ENCODE data around the gene C1orf74. TPM values are rescaled to one million over a fixed set of nuclear protein-coding genes. Genes with fewer than 3 reads are reported as not detected.
A peak's percentile ranks its signal among the peaks of the same experiment; 100 is the strongest.
"Not testable (repeated sequence)": the region's sequence is repeated elsewhere in the genome, so short reads cannot be mapped to it uniquely, and the experiment has no call there.

C1orf74 gene
- polyA plus RNA-seq, 2 donors = 2.1 to 2.8 TPM

GRCh38 chr1:209793711-209794110 lies 9.4 kb upstream of the C1orf74 start:
- not testable (repeated sequence) for H3K4me3 ChIP-seq (ENCODE audit: low read depth in 1 of 2, low read length in 2 of 2); H3K9me3 ChIP-seq (ENCODE audit: control insufficient read depth in 2 of 2, insufficient read depth in 1 of 2, low read depth in 1 of 2, low read length in 1 of 2); H3K27me3 ChIP-seq (ENCODE audit: control insufficient read depth in 1 of 2, insufficient read depth in 2 of 2, low read length in 2 of 2); H3K4me1 ChIP-seq (ENCODE audit: control insufficient read depth in 2 of 2, insufficient read depth in 2 of 2, low read length in 1 of 2); H3K27ac ChIP-seq (ENCODE audit: low read depth in 2 of 2, low read length in 1 of 2)
- 86 to 91% methylated on average over 3 of the region's 3 CpGs for WGBS, 2 donors
- peaks cover 0 to 21% of the 10 kb centered on the region in 2 donors for H3K36me3 ChIP-seq (ENCODE audit: control insufficient read depth in 2 of 2, insufficient read depth in 2 of 2, low read length in 1 of 2)

- Histone ChIP-seq H3K4me3 (ENCODE audit: low read depth in 1 of 2, low read length in 2 of 2) (no peak overlapping the region), H3K4me1 (ENCODE audit: control insufficient read depth in 2 of 2, insufficient read depth in 2 of 2, low read length in 1 of 2) (peaks cover under 1 to 3% of the 10 kb centered on the region in 2 donors), H3K9me3 (ENCODE audit: control insufficient read depth in 2 of 2, insufficient read depth in 1 of 2, low read depth in 1 of 2, low read length in 1 of 2) (no peaks in the 10 kb centered on the region), H3K27ac (ENCODE audit: low read depth in 2 of 2, low read length in 1 of 2) (peak overlapping the region; percentile 57 to 79), H3K27me3 (ENCODE audit: control insufficient read depth in 1 of 2, insufficient read depth in 2 of 2, low read length in 2 of 2) (no peaks in the 10 kb centered on the region), H3K36me3 (ENCODE audit: control insufficient read depth in 2 of 2, insufficient read depth in 2 of 2, low read length in 1 of 2) (peaks cover 0 to 19% of the 10 kb centered on the region in 2 donors)
- WGBS, 2 donors = 8 to 37% methylated on average over 1 of the region's 1 CpG
These were observed 7.6 kb upstream of the C1orf74 start for GRCh38 chr1:209791920-209792319.

- Histone ChIP-seq H3K27me3 (ENCODE audit: control insufficient read depth in 1 of 2, insufficient read depth in 2 of 2, low read length in 2 of 2) (no peaks in the 10 kb centered on the region), H3K4me1 (ENCODE audit: control insufficient read depth in 2 of 2, insufficient read depth in 2 of 2, low read length in 1 of 2) (peaks cover 3% of the 10 kb centered on the region in 2 donors), H3K36me3 (ENCODE audit: control insufficient read depth in 2 of 2, insufficient read depth in 2 of 2, low read length in 1 of 2) (peaks cover 0 to 14% of the 10 kb centered on the region in 2 donors), H3K9me3 (ENCODE audit: control insufficient read depth in 2 of 2, insufficient read depth in 1 of 2, low read depth in 1 of 2, low read length in 1 of 2) (no peaks in the 10 kb centered on the region), H3K4me3 (ENCODE audit: low read depth in 1 of 2, low read length in 2 of 2) (no peak overlapping the region), H3K27ac (ENCODE audit: low read depth in 2 of 2, low read length in 1 of 2) (no peak overlapping the region)
- WGBS, 2 donors = 86% methylated on average over 10 of the region's 10 CpGs
These were observed 6.2 kb upstream of the C1orf74 start for GRCh38 chr1:209790286-209791193.

GRCh38 chr1:209789245-209789644 lies 4.9 kb upstream of the C1orf74 start:
- peaks cover 0 to 14% of the 10 kb centered on the region in 2 donors for H3K36me3 ChIP-seq (ENCODE audit: control insufficient read depth in 2 of 2, insufficient read depth in 2 of 2, low read length in 1 of 2)
- H3K27me3 ChIP-seq (ENCODE audit: control insufficient read depth in 1 of 2, insufficient read depth in 2 of 2, low read length in 2 of 2) = no peaks in the 10 kb centered on the region
- WGBS, 2 donors = 80 to 98% methylated on average over 1 of the region's 1 CpG
- H3K9me3 ChIP-seq (ENCODE audit: control insufficient read depth in 2 of 2, insufficient read depth in 1 of 2, low read depth in 1 of 2, low read length in 1 of 2) = no peaks in the 10 kb centered on the region
- no peak overlapping the region for H3K4me3 ChIP-seq (ENCODE audit: low read depth in 1 of 2, low read length in 2 of 2)
- H3K27ac ChIP-seq (ENCODE audit: low read depth in 2 of 2, low read length in 1 of 2) = no peak overlapping the region
- H3K4me1 ChIP-seq (ENCODE audit: control insufficient read depth in 2 of 2, insufficient read depth in 2 of 2, low read length in 1 of 2) = peaks cover 3% of the 10 kb centered on the region in 2 donors

- Histone ChIP-seq H3K4me3 (ENCODE audit: low read depth in 1 of 2, low read length in 2 of 2) (no peak overlapping the region), H3K27me3 (ENCODE audit: control insufficient read depth in 1 of 2, insufficient read depth in 2 of 2, low read length in 2 of 2) (no peaks in the 10 kb centered on the region), H3K36me3 (ENCODE audit: control insufficient read depth in 2 of 2, insufficient read depth in 2 of 2, low read length in 1 of 2) (peaks cover 0 to 14% of the 10 kb centered on the region in 2 donors), H3K4me1 (ENCODE audit: control insufficient read depth in 2 of 2, insufficient read depth in 2 of 2, low read length in 1 of 2) (peaks cover 3% of the 10 kb centered on the region in 2 donors), H3K27ac (ENCODE audit: low read depth in 2 of 2, low read length in 1 of 2) (peak overlapping the region; percentile 70 to 93), H3K9me3 (ENCODE audit: control insufficient read depth in 2 of 2, insufficient read depth in 1 of 2, low read depth in 1 of 2, low read length in 1 of 2) (no peaks in the 10 kb centered on the region)
- WGBS, 2 donors = 35 to 38% methylated on average over 2 of the region's 2 CpGs
These were observed 3.2 kb upstream of the C1orf74 start for GRCh38 chr1:209787551-209787950.

GRCh38 chr1:209786146-209786545 lies 1.8 kb upstream of the C1orf74 start:
- Histone ChIP-seq H3K9me3 (ENCODE audit: control insufficient read depth in 2 of 2, insufficient read depth in 1 of 2, low read depth in 1 of 2, low read length in 1 of 2) (no peaks in the 10 kb centered on the region), H3K4me3 (ENCODE audit: low read depth in 1 of 2, low read length in 2 of 2) (no peak overlapping the region), H3K27ac (ENCODE audit: low read depth in 2 of 2, low read length in 1 of 2) (peak overlapping the region; percentile 10 to 63), H3K36me3 (ENCODE audit: control insufficient read depth in 2 of 2, insufficient read depth in 2 of 2, low read length in 1 of 2) (peaks cover 0 to 16% of the 10 kb centered on the region in 2 donors), H3K27me3 (ENCODE audit: control insufficient read depth in 1 of 2, insufficient read depth in 2 of 2, low read length in 2 of 2) (no peaks in the 10 kb centered on the region), H3K4me1 (ENCODE audit: control insufficient read depth in 2 of 2, insufficient read depth in 2 of 2, low read length in 1 of 2) (peaks cover 0 to 3% of the 10 kb centered on the region in 2 donors)
- 40% methylated on average over 4 of the region's 4 CpGs for WGBS, 2 donors

GRCh38 chr1:209785592-209785991 lies 1.2 kb upstream of the C1orf74 start:
- Histone ChIP-seq H3K36me3 (ENCODE audit: control insufficient read depth in 2 of 2, insufficient read depth in 2 of 2, low read length in 1 of 2) (peaks cover 0 to 11% of the 10 kb centered on the region in 2 donors), H3K9me3 (ENCODE audit: control insufficient read depth in 2 of 2, insufficient read depth in 1 of 2, low read depth in 1 of 2, low read length in 1 of 2) (no peaks in the 10 kb centered on the region), H3K4me3 (ENCODE audit: low read depth in 1 of 2, low read length in 2 of 2) (no peak overlapping the region), H3K27ac (ENCODE audit: low read depth in 2 of 2, low read length in 1 of 2) (peak overlapping the region; percentile 85 to 91), H3K27me3 (ENCODE audit: control insufficient read depth in 1 of 2, insufficient read depth in 2 of 2, low read length in 2 of 2) (no peaks in the 10 kb centered on the region), H3K4me1 (ENCODE audit: control insufficient read depth in 2 of 2, insufficient read depth in 2 of 2, low read length in 1 of 2) (peaks cover 0 to 3% of the 10 kb centered on the region in 2 donors)
- WGBS, 2 donors = 92 to 95% methylated on average over 4 of the region's 4 CpGs

- Histone ChIP-seq H3K9me3 (ENCODE audit: control insufficient read depth in 2 of 2, insufficient read depth in 1 of 2, low read depth in 1 of 2, low read length in 1 of 2) (no peaks in the 10 kb centered on the region), H3K27me3 (ENCODE audit: control insufficient read depth in 1 of 2, insufficient read depth in 2 of 2, low read length in 2 of 2) (no peaks in the 10 kb centered on the region), H3K36me3 (ENCODE audit: control insufficient read depth in 2 of 2, insufficient read depth in 2 of 2, low read length in 1 of 2) (peaks cover 0 to 4% of the 10 kb centered on the region in 2 donors), H3K4me3 (ENCODE audit: low read depth in 1 of 2, low read length in 2 of 2) (peak overlapping the region in 1 of 2 donors; percentile 81), H3K27ac (ENCODE audit: low read depth in 2 of 2, low read length in 1 of 2) (no peak overlapping the region), H3K4me1 (ENCODE audit: control insufficient read depth in 2 of 2, insufficient read depth in 2 of 2, low read length in 1 of 2) (peaks cover 0 to 3% of the 10 kb centered on the region in 2 donors)
- 57 to 63% methylated on average over 6 of the region's 6 CpGs for WGBS, 2 donors
These were observed 973 bp downstream of the C1orf74 start for GRCh38 chr1:209783386-209783785.

GRCh38 chr1:209780268-209780667 lies 4.1 kb downstream of the C1orf74 start:
- Histone ChIP-seq H3K4me3 (ENCODE audit: low read depth in 1 of 2, low read length in 2 of 2) (no peak overlapping the region), H3K36me3 (ENCODE audit: control insufficient read depth in 2 of 2, insufficient read depth in 2 of 2, low read length in 1 of 2) (peaks cover 0 to 4% of the 10 kb centered on the region in 2 donors), H3K4me1 (ENCODE audit: control insufficient read depth in 2 of 2, insufficient read depth in 2 of 2, low read length in 1 of 2) (no peaks in the 10 kb centered on the region), H3K9me3 (ENCODE audit: control insufficient read depth in 2 of 2, insufficient read depth in 1 of 2, low read depth in 1 of 2, low read length in 1 of 2) (no peaks in the 10 kb centered on the region), H3K27ac (ENCODE audit: low read depth in 2 of 2, low read length in 1 of 2) (no peak overlapping the region), H3K27me3 (ENCODE audit: control insufficient read depth in 1 of 2, insufficient read depth in 2 of 2, low read length in 2 of 2) (no peaks in the 10 kb centered on the region)
- 61 to 80% methylated on average over 4 of the region's 4 CpGs for WGBS, 2 donors
